Mesendoderm (in vitro differentiated cells): Measurements from ENCODE around the gene MTREX.

ENCODE experiments used
- DNase-seq: peaks from one replicate; pipeline ENCODE4 v3.0.0; 2013
- H2AK5ac ChIP-seq: 2 replicates; pipeline ENCODE4 v1.6.1; 2013; ENCODE audit warnings: low read length, inconsistent platforms
- H2BK120ac ChIP-seq: 2 replicates; pipeline ENCODE4 v1.6.1; 2013; ENCODE audit warnings: low read depth, mild to moderate bottlenecking, low read length, moderate library complexity, mixed read lengths
- H2BK15ac ChIP-seq: replicated peaks from 2 replicates; pipeline ENCODE4 v1.6.1; 2013; ENCODE audit warnings: low read depth, mild to moderate bottlenecking, moderate library complexity
- H2BK5ac ChIP-seq: 2 replicates; pipeline ENCODE4 v1.6.1; 2013; ENCODE audit warnings: low read length, inconsistent platforms
- H3K18ac ChIP-seq: 2 replicates; pipeline ENCODE4 v1.6.1; 2013; ENCODE audit warnings: mild to moderate bottlenecking, low read length, mixed read lengths
- H3K23ac ChIP-seq: one replicate; pipeline ENCODE4 v1.6.1; 2013; ENCODE audit warnings: low read length
- H3K27ac ChIP-seq: 2 replicates; pipeline ENCODE4 v1.5.1; 2013; ENCODE audit warnings: low read depth, mild to moderate bottlenecking, inconsistent platforms, low read length, moderate library complexity
- H3K27me3 ChIP-seq: 2 replicates; pipeline ENCODE4 v1.6.1; 2013; ENCODE audit warnings: low read length, control low read depth, mild to moderate bottlenecking, inconsistent platforms; ENCODE audit not compliant: insufficient read depth, poor library complexity
- H3K36me3 ChIP-seq: 2 replicates; pipeline ENCODE4 v1.6.1; 2013; ENCODE audit warnings: low read length, inconsistent platforms; ENCODE audit not compliant: control insufficient read depth, insufficient read depth
- H3K4ac ChIP-seq: one replicate; pipeline ENCODE4 v1.6.1; 2013; ENCODE audit warnings: low read depth, mild to moderate bottlenecking, low read length, moderate library complexity
- H3K4me1 ChIP-seq: 2 replicates; pipeline ENCODE4 v1.6.1; 2013; ENCODE audit warnings: low read depth, low read length, inconsistent platforms; ENCODE audit not compliant: control insufficient read depth
- H3K4me2 ChIP-seq: 2 replicates; pipeline ENCODE4 v1.6.1; 2013; ENCODE audit warnings: low read length
- H3K4me3 ChIP-seq: 2 replicates; pipeline ENCODE4 v1.5.1; 2013; ENCODE audit warnings: mild to moderate bottlenecking, low read length
- H3K56ac ChIP-seq: one replicate; pipeline ENCODE4 v1.6.1; 2013; ENCODE audit warnings: low read length
- H3K79me1 ChIP-seq: 2 replicates; pipeline ENCODE4 v1.6.1; 2013; ENCODE audit warnings: low read length, inconsistent platforms
- H3K79me2 ChIP-seq: 2 replicates; pipeline ENCODE4 v1.6.1; 2013; ENCODE audit warnings: mild to moderate bottlenecking, low read length; ENCODE audit not compliant: control insufficient read depth, insufficient read depth
- H3K9ac ChIP-seq: 2 replicates; pipeline ENCODE4 v1.6.1; 2013; ENCODE audit warnings: low read length, inconsistent platforms
- H4K5ac ChIP-seq: one replicate; pipeline ENCODE4 v1.6.1; 2013; ENCODE audit warnings: low read length
- H4K8ac ChIP-seq: one replicate; pipeline ENCODE4 v1.6.1; 2013; ENCODE audit warnings: low read depth, mild to moderate bottlenecking, control low read depth, low read length, moderate library complexity
- WGBS: extraction: QIAGEN DNeasy Blood & Tissue Kit; methylation state at CpG from one replicate; pipeline ENCODE4 v1.1.7; 2013; ENCODE audit warnings: low lambda C conversion rate, missing lambda C conversion rate; ENCODE audit not compliant: insufficient coverage; ENCODE audit errors: extremely low coverage; 5-methylcytosine and 5-hydroxymethylcytosine counted together

The MTREX gene

GRCh38 chr5:55325621-55326020, 17.8 kb downstream of the MTREX start:
- no peak overlapping the region for H3K4ac ChIP-seq
- no peak overlapping the region for H3K23ac ChIP-seq
- peaks cover 5% of the 10 kb centered on the region for H3K79me2 ChIP-seq
- no peak overlapping the region for H4K8ac ChIP-seq
- no peaks in the 10 kb centered on the region for H3K4me1 ChIP-seq
- no peak overlapping the region for H3K4me3 ChIP-seq
- H3K36me3 ChIP-seq = no peaks in the 10 kb centered on the region
- no peak overlapping the region for H2BK5ac ChIP-seq
- WGBS = no CpG with 5 or more reads among the region's 5 CpGs
- H3K27me3 ChIP-seq = no peaks in the 10 kb centered on the region
- H2BK120ac ChIP-seq = no peak overlapping the region
- H3K4me2 ChIP-seq = no peak overlapping the region
- no peak overlapping the region for H3K9ac ChIP-seq
- peaks cover 3% of the 10 kb centered on the region for H3K79me1 ChIP-seq
- DNase-seq = no peak
- no peak overlapping the region for H4K5ac ChIP-seq
- no peak overlapping the region for H2AK5ac ChIP-seq
- no peak overlapping the region for H2BK15ac ChIP-seq
- H3K27ac ChIP-seq = no peak overlapping the region
- H3K18ac ChIP-seq = no peak overlapping the region
- no peak overlapping the region for H3K56ac ChIP-seq

GRCh38 chr5:55327281-55327680, 19.5 kb downstream of the MTREX start:
- H3K23ac ChIP-seq = no peak overlapping the region
- DNase-seq = no peak
- no peak overlapping the region for H3K4me3 ChIP-seq
- H3K4ac ChIP-seq = no peak overlapping the region
- no peak overlapping the region for H3K27ac ChIP-seq
- H3K27me3 ChIP-seq = no peaks in the 10 kb centered on the region
- no peaks in the 10 kb centered on the region for H3K4me1 ChIP-seq
- no peak overlapping the region for H2AK5ac ChIP-seq
- no peak overlapping the region for H4K5ac ChIP-seq
- peaks cover 3% of the 10 kb centered on the region for H3K79me1 ChIP-seq
- H2BK15ac ChIP-seq = no peak overlapping the region
- H3K36me3 ChIP-seq = no peaks in the 10 kb centered on the region
- no peak overlapping the region for H3K18ac ChIP-seq
- no peak overlapping the region for H3K4me2 ChIP-seq
- H3K56ac ChIP-seq = no peak overlapping the region
- no peak overlapping the region for H4K8ac ChIP-seq
- WGBS = no CpG with 5 or more reads among the region's 2 CpGs
- H3K9ac ChIP-seq = no peak overlapping the region
- H2BK120ac ChIP-seq = no peak overlapping the region
- no peak overlapping the region for H2BK5ac ChIP-seq
- peaks cover 3% of the 10 kb centered on the region for H3K79me2 ChIP-seq

- H3K79me1 ChIP-seq = peaks cover 5% of the 10 kb centered on the region
- no CpG with 5 or more reads among the region's 3 CpGs for WGBS
- H4K5ac ChIP-seq = no peak overlapping the region
- H3K4me2 ChIP-seq = no peak overlapping the region
- H3K27me3 ChIP-seq = no peaks in the 10 kb centered on the region
- no peak overlapping the region for H2BK5ac ChIP-seq
- H4K8ac ChIP-seq = no peak overlapping the region
- no peak overlapping the region for H3K4ac ChIP-seq
- H3K27ac ChIP-seq = no peak overlapping the region
- no peaks in the 10 kb centered on the region for H3K36me3 ChIP-seq
- H3K18ac ChIP-seq = no peak overlapping the region
- H2BK15ac ChIP-seq = no peak overlapping the region
- H3K9ac ChIP-seq = no peak overlapping the region
- H3K4me1 ChIP-seq = no peaks in the 10 kb centered on the region
- H3K4me3 ChIP-seq = no peak overlapping the region
- no peak overlapping the region for H3K56ac ChIP-seq
- H3K79me2 ChIP-seq = peaks cover 6% of the 10 kb centered on the region
- H2BK120ac ChIP-seq = no peak overlapping the region
- H3K23ac ChIP-seq = no peak overlapping the region
- H2AK5ac ChIP-seq = no peak overlapping the region
- DNase-seq = no peak
These were observed 23.5 kb downstream of the MTREX start for GRCh38 chr5:55331321-55331720.

DNA sequence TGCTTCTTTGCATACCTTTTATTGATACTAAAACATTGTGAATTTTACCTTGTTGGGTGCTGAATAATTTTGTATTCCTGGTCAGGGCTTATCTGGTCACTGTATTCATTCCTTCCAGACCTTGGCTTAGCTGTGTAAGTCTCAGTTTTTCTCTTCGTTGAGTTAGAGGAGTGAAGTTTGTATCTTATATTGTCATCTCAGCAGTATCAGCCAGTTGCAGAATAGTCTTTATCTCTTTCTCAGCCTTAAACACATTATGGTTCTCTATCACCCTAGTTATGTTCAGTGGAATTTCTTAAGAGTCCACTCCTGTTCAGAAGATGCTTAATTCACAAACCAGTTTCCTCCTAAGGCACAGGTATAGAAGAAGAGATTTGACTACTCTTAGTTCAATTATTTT, 25.2 kb downstream of the MTREX start:
- H3K36me3 ChIP-seq = no peaks in the 10 kb centered on the region

GRCh38 chr5:55333811-55334210, 26.0 kb downstream of the MTREX start:
- H2BK120ac ChIP-seq = no peak overlapping the region
- H2BK15ac ChIP-seq = no peak overlapping the region
- no peak overlapping the region for H3K18ac ChIP-seq
- H3K56ac ChIP-seq = no peak overlapping the region
- H3K27ac ChIP-seq = no peak overlapping the region
- H3K4me2 ChIP-seq = no peak overlapping the region
- no peaks in the 10 kb centered on the region for H3K4me1 ChIP-seq
- no CpG with 5 or more reads among the region's 2 CpGs for WGBS
- no peak overlapping the region for H3K9ac ChIP-seq
- no peak overlapping the region for H3K4me3 ChIP-seq
- peaks cover 8% of the 10 kb centered on the region for H3K79me1 ChIP-seq
- no peaks in the 10 kb centered on the region for H3K36me3 ChIP-seq
- H4K8ac ChIP-seq = no peak overlapping the region
- H3K4ac ChIP-seq = no peak overlapping the region
- H4K5ac ChIP-seq = no peak overlapping the region
- no peak overlapping the region for H2AK5ac ChIP-seq
- H3K79me2 ChIP-seq = peaks cover 7% of the 10 kb centered on the region
- no peak for DNase-seq
- H3K27me3 ChIP-seq = no peaks in the 10 kb centered on the region
- no peak overlapping the region for H3K23ac ChIP-seq
- no peak overlapping the region for H2BK5ac ChIP-seq

More for the DNA sequence above, 25.2 kb downstream of the MTREX start:
- H4K5ac ChIP-seq = no peak overlapping the region
- no peak overlapping the region for H3K4ac ChIP-seq
- no peak overlapping the region for H4K8ac ChIP-seq
- H3K56ac ChIP-seq = no peak overlapping the region
- no peak overlapping the region for H3K18ac ChIP-seq
- H3K27ac ChIP-seq = no peak overlapping the region
- no peaks in the 10 kb centered on the region for H3K4me1 ChIP-seq
- no CpG with 5 or more reads among the region's 1 CpG for WGBS
- no peak overlapping the region for H2BK5ac ChIP-seq
- H3K79me1 ChIP-seq = peaks cover 8% of the 10 kb centered on the region
- H3K27me3 ChIP-seq = no peaks in the 10 kb centered on the region
- no peak overlapping the region for H2AK5ac ChIP-seq
- DNase-seq = no peak
- H2BK120ac ChIP-seq = no peak overlapping the region
- no peak overlapping the region for H3K23ac ChIP-seq
- H3K4me3 ChIP-seq = no peak overlapping the region
- peaks cover 7% of the 10 kb centered on the region for H3K79me2 ChIP-seq
- H3K9ac ChIP-seq = no peak overlapping the region
- H3K4me2 ChIP-seq = no peak overlapping the region
- no peak overlapping the region for H2BK15ac ChIP-seq

DNA sequence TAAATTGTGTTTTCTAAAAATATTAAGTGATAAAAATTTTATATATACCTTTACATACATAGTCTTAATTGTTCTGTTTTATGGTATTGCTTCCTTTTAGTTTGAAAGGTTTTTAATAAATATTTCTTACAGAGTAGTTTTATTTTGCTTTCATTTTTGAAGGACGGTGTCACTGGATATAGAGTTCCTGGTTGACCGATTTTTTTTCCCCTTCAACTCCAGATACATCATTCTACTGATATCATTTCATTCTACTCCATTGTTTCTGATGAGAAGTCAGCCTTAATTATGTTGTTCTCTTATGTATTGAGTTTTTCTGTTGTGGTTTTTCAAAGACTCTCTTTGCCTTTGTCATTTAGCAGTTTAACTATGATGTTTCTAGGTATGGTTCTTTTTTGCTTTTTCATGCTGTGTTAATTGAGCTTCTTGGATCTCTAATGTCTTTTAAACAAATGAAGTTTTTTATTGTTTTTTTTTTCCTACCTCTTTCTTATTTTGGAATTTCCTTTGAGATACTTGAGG, 30.4 kb downstream of the MTREX start:
- Histone ChIP-seq H2BK15ac (no peak overlapping the region), H3K27me3 (no peaks in the 10 kb centered on the region), H3K23ac (no peak overlapping the region), H3K4me3 (no peak overlapping the region), H3K4me2 (no peak overlapping the region), H3K56ac (no peak overlapping the region), H4K5ac (no peak overlapping the region), H4K8ac (no peak overlapping the region), H2AK5ac (no peak overlapping the region), H3K79me2 (peaks cover 4% of the 10 kb centered on the region), H3K4ac (no peak overlapping the region), H3K18ac (no peak overlapping the region), H3K9ac (no peak overlapping the region), H3K4me1 (no peaks in the 10 kb centered on the region), H2BK5ac (no peak overlapping the region), H3K27ac (no peak overlapping the region), H3K79me1 (peaks cover 4% of the 10 kb centered on the region), H3K36me3 (no peaks in the 10 kb centered on the region), H2BK120ac (no peak overlapping the region)
- no CpG with 5 or more reads among the region's 2 CpGs for WGBS
- DNase-seq = no peak
